Left ventricle myocardium superior (tissue), 1 donor: ENCODE data around the gene CIDEC. TPM values are rescaled to one million over a fixed set of nuclear protein-coding genes. Genes with fewer than 3 reads are reported as not detected.

ENCODE experiments used
- ATAC-seq: fragments of 200-7000 bp; cut with Tn5 transposase; one replicate; pipeline ENCODE4 v1.9.1; 2020; ENCODE audit warnings: mild to moderate bottlenecking, moderate library complexity
- DNase-seq: peaks from one replicate; pipeline ENCODE4 v3.0.0-alpha.2; 2020
- intact Hi-C: fragments of 100-400 bp; cut with micrococcal nuclease; formaldehyde crosslinking; loops from one replicate; pipeline ENCODE4 v1.11.0; 2022
- total RNA-seq: library from RNA; stranded (reverse); fragmentation: NEBNext Ultra II Directional; extraction: Animal tissue kit (Norgen Biotek cat#: 25700); gene quantifications from one replicate; pipeline ENCODE4 v1.2.1, GENCODE V29; 2021
- donor health status: DM: no; HTN: yes; CAD: no; lungs with severe emphysema.

CIDEC gene
- total RNA-seq, 1 donor from 2014 or later: 2.5 TPM

DNA sequence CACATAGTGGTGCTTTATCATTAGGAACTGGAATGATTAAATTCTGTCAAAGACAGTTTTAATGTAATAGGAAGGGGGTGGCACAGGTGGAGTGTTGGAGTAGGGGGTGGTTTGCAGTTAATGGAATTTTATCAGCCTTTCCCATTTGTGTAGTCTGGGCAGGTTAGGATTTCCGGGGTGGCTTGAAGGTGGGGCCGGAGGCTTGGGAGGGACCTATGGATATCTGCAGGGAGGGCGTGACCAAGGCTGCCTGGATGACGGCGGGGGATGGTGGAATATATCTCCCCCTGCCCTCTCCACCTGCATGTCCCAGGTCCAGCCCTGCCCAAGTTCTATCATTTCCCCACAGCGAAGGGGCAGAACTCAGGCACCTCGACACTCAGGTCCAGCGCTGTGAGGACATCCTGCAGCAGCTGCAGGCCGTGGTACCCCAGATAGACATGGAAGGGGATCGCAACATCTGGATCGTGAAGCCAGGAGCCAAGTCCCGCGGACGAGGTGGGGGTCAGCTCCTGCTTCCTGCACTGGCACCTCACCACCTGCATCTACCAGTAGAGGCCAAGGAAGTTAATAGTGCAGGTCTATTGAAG is 54.5 kb downstream of the CIDEC start:
- ATAC-seq: no peak
- intact Hi-C loops: no loop called here
- peak; percentile 13 for DNase-seq

DNA sequence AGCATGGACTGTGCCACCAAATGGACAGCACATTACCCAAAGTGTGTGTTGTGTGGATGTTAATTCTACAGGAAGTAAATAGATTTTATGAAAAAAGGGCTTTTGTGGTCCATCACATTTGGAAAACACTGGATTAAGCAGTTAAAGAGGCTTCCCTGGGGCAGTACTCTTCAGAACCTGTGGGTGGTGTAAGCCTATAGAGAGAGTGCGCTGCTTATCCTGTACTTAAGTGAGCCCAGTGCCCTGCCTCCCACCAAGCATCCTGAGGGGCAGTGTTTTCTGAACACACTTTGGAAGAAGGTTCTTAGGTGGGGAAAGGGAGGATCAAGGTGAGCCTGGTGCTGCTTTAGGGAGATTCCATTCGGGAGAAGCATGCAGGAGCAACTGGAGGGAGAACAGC is 59.1 kb downstream of the CIDEC start:
- ATAC-seq: no peak
- DNase-seq: no peak
- intact Hi-C loops: no loop called here

DNA sequence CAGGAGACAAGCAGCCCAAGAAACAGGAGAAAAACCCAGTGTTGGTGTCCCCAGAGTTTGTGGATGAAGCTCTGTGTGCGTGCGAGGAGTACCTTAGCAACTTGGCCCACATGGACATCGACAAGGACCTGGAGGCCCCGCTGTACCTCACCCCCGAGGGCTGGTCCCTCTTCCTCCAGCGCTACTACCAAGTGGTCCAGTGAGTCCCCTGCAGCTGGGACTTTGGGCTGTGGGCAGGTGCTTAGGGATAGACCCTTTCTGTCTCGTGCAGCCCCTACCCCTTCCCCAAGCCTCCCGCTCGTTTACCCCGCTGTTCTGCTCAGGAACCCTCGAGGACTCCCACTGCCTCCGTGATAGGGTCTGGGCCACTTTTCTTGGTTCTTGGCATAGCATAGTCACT is 59.5 kb downstream of the CIDEC start:
- no peak for ATAC-seq
- intact Hi-C loops: no loop called here
- no peak for DNase-seq

DNA sequence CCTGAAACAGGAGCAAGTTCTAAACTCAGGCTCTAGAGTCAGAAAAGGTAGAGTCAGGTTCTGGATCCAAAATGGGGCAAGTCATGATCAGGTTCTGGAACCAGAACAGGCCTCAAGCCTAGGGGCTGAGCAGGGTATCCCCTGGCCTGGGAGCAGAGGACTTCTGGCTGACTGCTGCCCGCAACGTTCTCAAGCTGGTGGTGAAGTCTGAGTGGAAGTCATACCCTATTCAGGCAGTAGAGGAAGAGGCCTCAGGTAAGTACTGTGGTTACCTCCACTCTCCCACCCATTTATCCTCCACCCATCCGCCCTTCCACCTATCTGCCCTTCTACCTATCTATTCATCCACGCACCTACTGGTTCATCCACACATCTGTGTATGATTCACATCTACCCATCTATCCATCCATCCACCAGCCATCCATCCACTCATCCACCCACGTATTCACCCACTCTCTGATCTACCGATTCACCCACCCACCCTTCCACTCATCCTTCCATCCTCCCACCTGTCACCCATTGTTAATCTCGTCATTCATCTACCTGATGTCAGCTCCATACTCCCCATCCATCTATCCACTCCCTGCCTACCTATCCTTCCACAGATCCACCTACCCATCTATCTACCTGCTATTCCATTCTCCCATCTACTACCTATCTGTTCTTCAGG is 61.3 kb downstream of the CIDEC start:
- ATAC-seq: no peak
- intact Hi-C loops: no loop called here

DNA sequence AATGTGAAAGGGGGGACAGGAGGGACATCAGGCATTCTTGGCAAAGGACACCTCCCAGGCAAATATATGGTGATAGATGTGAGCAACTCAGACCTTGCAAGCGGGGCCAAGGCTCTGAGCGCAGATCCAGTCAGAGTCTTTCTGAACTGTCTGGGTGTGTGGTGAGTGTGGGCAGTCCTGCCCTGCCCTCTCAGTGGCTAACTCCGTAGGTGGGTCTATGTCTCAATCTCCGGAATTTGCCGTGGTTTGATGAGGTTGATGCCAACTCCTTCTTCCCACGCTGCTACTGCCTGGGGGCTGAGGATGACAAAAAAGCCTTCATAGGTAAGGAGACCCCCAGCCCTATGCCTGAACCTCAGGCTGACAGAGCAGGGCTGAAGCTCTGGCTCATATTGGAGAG is 62.6 kb downstream of the CIDEC start:
- ATAC-seq: no peak
- intact Hi-C loops: no loop called here
- DNase-seq: no peak

More for the DNA sequence above, 61.3 kb downstream of the CIDEC start:
- DNase-seq: no peak

Other genes starting within 250 kb of the CIDEC start
- gene MTMR14, start 230.7 kb downstream of the CIDEC start, total RNA-seq: 45.3 TPM
- gene CPNE9, start 176.4 kb downstream of the CIDEC start, total RNA-seq: not detected
- 9.9 TPM for gene BRPF1, start 148.5 kb downstream of the CIDEC start, total RNA-seq
- gene OGG1, start 130.3 kb downstream of the CIDEC start, total RNA-seq: 8.8 TPM
- gene CAMK1, start 110.3 kb downstream of the CIDEC start, total RNA-seq: 11.7 TPM
- 45.9 TPM for gene TADA3, start 87.8 kb downstream of the CIDEC start, total RNA-seq
- gene ARPC4, start 87.2 kb downstream of the CIDEC start, total RNA-seq: 55.3 TPM
- gene TTLL3, start 70.0 kb downstream of the CIDEC start, total RNA-seq: 11.0 TPM
- gene RPUSD3, start 36.2 kb downstream of the CIDEC start, total RNA-seq: 37.9 TPM
- 18.4 TPM for gene JAGN1, start 10.4 kb upstream of the CIDEC start, total RNA-seq
- gene IL17RE, start 22.6 kb upstream of the CIDEC start, total RNA-seq: 0.45 TPM
- 36.0 TPM for gene IL17RC, start 36.8 kb upstream of the CIDEC start, total RNA-seq
- 62.7 TPM for gene CRELD1, start 53.6 kb upstream of the CIDEC start, total RNA-seq
- gene PRRT3, start 72.2 kb upstream of the CIDEC start, total RNA-seq: 0.35 TPM
- gene EMC3, start 106.6 kb upstream of the CIDEC start, total RNA-seq: 78.1 TPM
- gene FANCD2, start 146.2 kb upstream of the CIDEC start, total RNA-seq: 1.6 TPM
- gene FANCD2OS, start 228.0 kb upstream of the CIDEC start, total RNA-seq: not detected
- 96.2 TPM for gene BRK1, start 235.4 kb upstream of the CIDEC start, total RNA-seq